B cell (primary cell): ENCODE data around the gene AIRE.

Source experiments
- EZH2 ChIP-seq: IDR thresholded peaks from 2 replicates; pipeline ENCODE4 v1.6.1; 2012; ENCODE audit warnings: borderline replicate concordance, low read depth, mild to moderate bottlenecking, moderate library complexity, low read length; ENCODE audit not compliant: insufficient read depth, poor library complexity, severe bottlenecking
- TF ChIP-seq, protein P1 (sequence below): fragments of 200-600 bp; IDR thresholded peaks from one replicate; pipeline ENCODE4 v1.8.0; 2022; ENCODE audit warnings: antibody characterized with exemption, mild to moderate bottlenecking

DNA sequence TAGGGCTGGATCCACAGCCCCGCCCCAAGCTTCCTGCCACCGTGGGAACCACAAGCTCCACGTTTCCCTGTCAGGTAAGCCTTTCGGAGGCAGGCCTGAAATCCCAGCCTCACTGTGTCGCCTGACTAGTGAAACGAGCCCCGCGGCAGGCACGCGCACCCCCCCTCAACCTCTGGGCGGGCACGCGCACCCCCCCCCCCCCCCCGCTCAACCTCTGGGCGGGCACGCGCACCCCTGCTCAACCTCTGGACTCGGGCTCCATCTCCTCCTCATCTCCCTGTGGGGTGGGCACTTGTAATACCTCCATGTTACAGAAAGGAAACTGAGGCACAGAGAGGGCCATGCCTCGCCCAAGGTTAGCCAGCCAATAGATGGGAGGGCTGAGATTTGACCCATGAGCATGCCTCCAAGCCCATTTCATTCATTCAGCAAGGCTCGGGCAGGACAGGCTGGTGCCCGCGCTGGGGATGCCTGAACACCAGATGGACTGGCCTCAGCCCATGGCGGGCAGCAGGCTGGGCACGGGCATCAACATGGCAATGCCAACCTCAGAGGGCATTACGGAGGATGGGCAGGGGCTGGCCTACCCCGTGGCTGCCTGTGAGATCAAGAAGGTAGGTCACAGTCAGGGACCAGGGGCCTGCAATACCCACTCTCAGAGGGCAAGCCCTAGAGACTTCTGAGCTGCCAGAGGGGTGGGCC lies 48.8 kb downstream of the AIRE start:
- TF ChIP-seq, protein P1, sequence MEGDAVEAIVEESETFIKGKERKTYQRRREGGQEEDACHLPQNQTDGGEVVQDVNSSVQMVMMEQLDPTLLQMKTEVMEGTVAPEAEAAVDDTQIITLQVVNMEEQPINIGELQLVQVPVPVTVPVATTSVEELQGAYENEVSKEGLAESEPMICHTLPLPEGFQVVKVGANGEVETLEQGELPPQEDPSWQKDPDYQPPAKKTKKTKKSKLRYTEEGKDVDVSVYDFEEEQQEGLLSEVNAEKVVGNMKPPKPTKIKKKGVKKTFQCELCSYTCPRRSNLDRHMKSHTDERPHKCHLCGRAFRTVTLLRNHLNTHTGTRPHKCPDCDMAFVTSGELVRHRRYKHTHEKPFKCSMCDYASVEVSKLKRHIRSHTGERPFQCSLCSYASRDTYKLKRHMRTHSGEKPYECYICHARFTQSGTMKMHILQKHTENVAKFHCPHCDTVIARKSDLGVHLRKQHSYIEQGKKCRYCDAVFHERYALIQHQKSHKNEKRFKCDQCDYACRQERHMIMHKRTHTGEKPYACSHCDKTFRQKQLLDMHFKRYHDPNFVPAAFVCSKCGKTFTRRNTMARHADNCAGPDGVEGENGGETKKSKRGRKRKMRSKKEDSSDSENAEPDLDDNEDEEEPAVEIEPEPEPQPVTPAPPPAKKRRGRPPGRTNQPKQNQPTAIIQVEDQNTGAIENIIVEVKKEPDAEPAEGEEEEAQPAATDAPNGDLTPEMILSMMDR: no peak
- TF ChIP-seq EZH2: no peak
